K562 (cell line): Measurements from ENCODE around the gene EVI5. TPM values are rescaled to one million over a fixed set of nuclear protein-coding genes. Genes with fewer than 3 reads are reported as not detected.

ENCODE experiments used
- ATAC-seq: fragments of 200-7000 bp; cut with Tn5 transposase; 3 replicates; pipeline ENCODE4 v1.9.1; 2020; ENCODE audit warnings: moderate library complexity
- BruUV-seq: library from RNA; stranded (reverse); fragments of 400-500 nt; replicated peaks from 2 replicates; lab custom pipeline; 2021; lab: Mats Ljungman, UMichigan
- CTCF ChIA-PET: fragments of 300-600 bp; formaldehyde crosslinking; extraction: SDS; loops from one replicate; lab custom pipeline; 2021; ENCODE audit warnings: low intra/inter-chr PET ratio; lab: Yijun Ruan, JAX
- POLR2A ChIA-PET: fragments of 300-600, 350-650 bp; sonication (Branson Sonifier 250); formaldehyde crosslinking; extraction: SDS; loops from one replicate; lab custom pipeline; 2021; ENCODE audit warnings: antibody characterized with exemption, inconsistent platforms; lab: Yijun Ruan, JAX
- DNase-seq, 4 experiments: peaks; one replicate each; pipeline versions ENCODE4 v3.0.0 to v3.0.0-alpha.2; 2011 to 2018; ENCODE audit warnings: low spot score in 3 of 4, mixed read lengths in 3 of 4; ENCODE audit errors: extremely low read depth in 1 of 4
- FAIRE-seq: peaks from 2 replicates; lab custom pipeline; 2011; peaks lifted over from hg19 to GRCh38; lab: Jason Lieb, UNC
- H2AFZ ChIP-seq: 2 replicates; pipeline ENCODE4 v1.6.0; 2011; ENCODE audit warnings: low read depth, low read length, control low read depth, inconsistent platforms
- H3K27ac ChIP-seq: fragments of 200-600 bp; 3 replicates; pipeline ENCODE4 v1.8.0; 2011; ENCODE audit warnings: low read depth, mild to moderate bottlenecking, control low read depth, inconsistent platforms, low read length, moderate library complexity, mixed read lengths; ENCODE audit errors: extremely low read depth
- H3K27me3 ChIP-seq, 2 experiments: fragments of 300-600 bp in 1 of 2; 2 replicates in 1 of 2; 3 replicates in 1 of 2; pipeline versions ENCODE4 v1.6.0 to v1.8.0; 2011; ENCODE audit warnings: inconsistent platforms in 2 of 2, low read length in 2 of 2, mild to moderate bottlenecking in 1 of 2, mixed read lengths in 1 of 2, moderate library complexity in 1 of 2; ENCODE audit not compliant: control insufficient read depth in 2 of 2, insufficient read depth in 2 of 2
- H3K36me3 ChIP-seq: fragments of 300-600 bp; 3 replicates; pipeline ENCODE4 v1.8.0; 2011; ENCODE audit warnings: mild to moderate bottlenecking, low read length, inconsistent platforms; ENCODE audit not compliant: control insufficient read depth, insufficient read depth
- H3K4me1 ChIP-seq, 2 experiments: fragments of 200-600 bp in 1 of 2; replicated peaks in 1 of 2; 2 replicates in 1 of 2; 3 replicates in 1 of 2; pipeline versions ENCODE4 v1.5.1 to v1.8.0; 2011; ENCODE audit warnings: inconsistent platforms in 2 of 2, low read length in 2 of 2, mild to moderate bottlenecking in 1 of 2, mixed read lengths in 1 of 2, moderate library complexity in 1 of 2; ENCODE audit not compliant: control insufficient read depth in 2 of 2, insufficient read depth in 2 of 2
- H3K4me2 ChIP-seq: 2 replicates; pipeline ENCODE4 v1.6.1; 2011; ENCODE audit warnings: low read length, control low read depth, inconsistent platforms, mixed read lengths; ENCODE audit not compliant: insufficient read depth
- H3K4me3 ChIP-seq: fragments of 200-600 bp; sonication (generic), shearing (Covaris generic); 2 replicates; pipeline ENCODE4 v1.5.1; 2016; ENCODE audit warnings: control low read depth, inconsistent platforms
- H3K79me2 ChIP-seq: fragments of 200-600 bp; 3 replicates; pipeline ENCODE4 v1.8.0; 2011; ENCODE audit warnings: low read length, inconsistent platforms; ENCODE audit not compliant: control insufficient read depth, insufficient read depth
- H3K9ac ChIP-seq, 2 experiments: 2 replicates each; pipeline versions ENCODE4 v1.6.0 to v1.6.1; 2011; ENCODE audit warnings: low read depth in 2 of 2, low read length in 2 of 2, control low read depth in 1 of 2, inconsistent platforms in 1 of 2, mild to moderate bottlenecking in 1 of 2, mixed read lengths in 1 of 2; ENCODE audit not compliant: insufficient read depth in 1 of 2
- H3K9me1 ChIP-seq: one replicate; pipeline ENCODE4 v1.6.0; 2011; ENCODE audit warnings: inconsistent platforms, mild to moderate bottlenecking, low read length, moderate library complexity; ENCODE audit not compliant: control insufficient read depth, insufficient read depth
- H3K9me3 ChIP-seq: replicated peaks from 2 replicates; pipeline ENCODE4 v1.5.1; 2011; ENCODE audit warnings: low read depth, low read length, inconsistent platforms; ENCODE audit not compliant: control insufficient read depth, insufficient read depth
- H4K20me1 ChIP-seq: replicated peaks from 2 replicates; pipeline ENCODE4 v1.6.1; 2011; ENCODE audit warnings: low read length, inconsistent platforms, mixed read lengths; ENCODE audit not compliant: control insufficient read depth, insufficient read depth
- C11orf30 ChIP-seq: fragments of 450-650 bp; IDR thresholded peaks from 2 replicates; pipeline ENCODE4 v1.6.1; 2016; ENCODE audit warnings: low read depth, mild to moderate bottlenecking
- HDAC1 ChIP-seq, 2 experiments: fragments of 450-650 bp; IDR thresholded peaks; 2 replicates each; pipeline ENCODE4 v1.6.1; 2016 to 2017; ENCODE audit warnings: inconsistent platforms in 1 of 2, mild to moderate bottlenecking in 1 of 2, moderate library complexity in 1 of 2
- NRF1 ChIP-seq, 2 experiments: fragments of 450-650 bp; IDR thresholded peaks in 1 of 2; conservative IDR thresholded peaks in 1 of 2; 2 replicates each; pipeline ENCODE4 v1.6.1; 2014; ENCODE audit warnings: mild to moderate bottlenecking in 2 of 2
- ZC3H4 ChIP-seq: sonication (generic); formaldehyde crosslinking; IDR thresholded peaks from 2 replicates; pipeline ENCODE4 v1.9.0; 2021; ENCODE audit warnings: missing genetic modification reagents, borderline replicate concordance
- ZNF316 ChIP-seq: fragments of 450-650 bp; IDR thresholded peaks from 2 replicates; pipeline ENCODE4 v1.6.1; 2016
- WGBS: fragments of 100-300 bp; shearing (Covaris generic); methylation state at CpG from one replicate; pipeline ENCODE4 v1.1.6; 2016; ENCODE audit warnings: low coverage, mixed read lengths; ENCODE audit not compliant: insufficient coverage; ENCODE audit errors: missing lambda C conversion rate; 5-methylcytosine and 5-hydroxymethylcytosine counted together
- in situ Hi-C: fragments of 300-500 bp; cut with MboI; formaldehyde crosslinking; loops from 4 replicates; pipeline ENCODE4 v1.15.0; 2018; ENCODE audit warnings: inconsistent platforms, mixed read lengths
- intact Hi-C: fragments of 100-400 bp; cut with micrococcal nuclease; formaldehyde crosslinking; loops from 2 replicates; pipeline ENCODE4 v1.14.2; 2022
- polyA plus RNA-seq, 8 experiments: library from polyadenylated mRNA; depleted of rRNA in 4 of 8; stranded (reverse) in 5 of 8; unstranded in 3 of 8; fragments of >200 nt; fragmentation: Nextera tagmentation in 2 of 8; fragmentation: Illumina TruSeq in 1 of 8; extraction: Ambion mirVana in 2 of 8; extraction: Trizol in 1 of 8; gene quantifications; 2 replicates each; pipeline versions ENCODE4 v1.2.1 to v1.2.3, GENCODE V29; 2011 to 2014; ENCODE audit warnings: inconsistent platforms in 1 of 8, missing spikeins in 1 of 8
- total RNA-seq, 7 experiments: library from RNA; depleted of rRNA in 6 of 7; stranded (reverse); fragments of >200 nt in 6 of 7; fragmentation: Illumina TruSeq in 2 of 7; extraction: Trizol in 2 of 7; gene quantifications; 2 replicates each; pipeline versions ENCODE4 v1.2.1 to v1.2.3, GENCODE V29; 2011 to 2021; ENCODE audit warnings: low replicate concordance in 1 of 7
- TF ChIP-seq, protein P1 (sequence below): sonication (generic); formaldehyde crosslinking; IDR thresholded peaks from 2 replicates; pipeline ENCODE4 v1.8.1; 2023; ENCODE audit warnings: mild to moderate bottlenecking, missing genetic modification reagents

EVI5 gene
- total and polyA plus RNA-seq, 9 of the 15 experiments (the other 6 are each of a cell fraction or from before 2014, with no cell fraction given): 1.7 to 50.1 (median 13.7) TPM

- Histone ChIP-seq H3K79me2 (peaks cover 32% of the 10 kb centered on the region), H3K27ac (no peak overlapping the region), H3K9me1 (no peaks in the 10 kb centered on the region), H3K9ac (no peak overlapping the region), H2AFZ (no peak overlapping the region), H3K4me1 (peaks cover 4 to 12% of the 10 kb centered on the region in 2 experiments; a peak in 4 of 5 replicates), H3K36me3 (peaks cover 7% of the 10 kb centered on the region; the same call in 1 of the 3 replicates), H3K9me3 (peaks cover 2% of the 10 kb centered on the region; the same call in 1 of the 2 replicates), H4K20me1 (no peaks in the 10 kb centered on the region), H3K4me3 (no peak overlapping the region), H3K27me3 (no peaks in the 10 kb centered on the region; a peak in 1 of 5 replicates), H3K4me2 (no peak overlapping the region)
- in situ Hi-C loops (no loop called here), intact Hi-C loops (no loop called here)
- DNase-seq (peak in 1 of 4 experiments; percentile 9), FAIRE-seq (no peak), ATAC-seq (peak; percentile 61)
- WGBS: 60% methylated on average over 4 of the region's 4 CpGs
- ChIA-PET CTCF (no interaction called here), POLR2A (no interaction called here)
- TF ChIP-seq, protein P1, sequence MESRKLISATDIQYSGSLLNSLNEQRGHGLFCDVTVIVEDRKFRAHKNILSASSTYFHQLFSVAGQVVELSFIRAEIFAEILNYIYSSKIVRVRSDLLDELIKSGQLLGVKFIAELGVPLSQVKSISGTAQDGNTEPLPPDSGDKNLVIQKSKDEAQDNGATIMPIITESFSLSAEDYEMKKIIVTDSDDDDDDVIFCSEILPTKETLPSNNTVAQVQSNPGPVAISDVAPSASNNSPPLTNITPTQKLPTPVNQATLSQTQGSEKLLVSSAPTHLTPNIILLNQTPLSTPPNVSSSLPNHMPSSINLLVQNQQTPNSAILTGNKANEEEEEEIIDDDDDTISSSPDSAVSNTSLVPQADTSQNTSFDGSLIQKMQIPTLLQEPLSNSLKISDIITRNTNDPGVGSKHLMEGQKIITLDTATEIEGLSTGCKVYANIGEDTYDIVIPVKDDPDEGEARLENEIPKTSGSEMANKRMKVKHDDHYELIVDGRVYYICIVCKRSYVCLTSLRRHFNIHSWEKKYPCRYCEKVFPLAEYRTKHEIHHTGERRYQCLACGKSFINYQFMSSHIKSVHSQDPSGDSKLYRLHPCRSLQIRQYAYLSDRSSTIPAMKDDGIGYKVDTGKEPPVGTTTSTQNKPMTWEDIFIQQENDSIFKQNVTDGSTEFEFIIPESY (CRISPR knock-in tag): peak; percentile 65; the same call in 1 of the 2 replicates
- TF ChIP-seq HDAC1 (IDR thresholded peaks at IDR 0.05): no peak
- TF ChIP-seq ZC3H4 (CRISPR knock-in tag): no peak
- peak; percentile 36; the same call in 1 of the 2 replicates for TF ChIP-seq C11orf30
- TF ChIP-seq ZNF316: peak; percentile 44
- peak; percentile 20 to 31; a peak in 1 of 4 replicates for TF ChIP-seq NRF1 (conservative IDR thresholded peaks at IDR 0.05 in 1 of 2, IDR thresholded peaks at IDR 0.05 in 1 of 2)
- BruUV-seq: no TSS peak
These were observed 28.4 kb downstream of the EVI5 start for GRCh38 chr1:92756537-92756936.
